Effector memory CD8-positive, alpha-beta T cell (primary cell): Measurements from ENCODE around the gene NAA38.
A peak's percentile ranks its signal among the peaks of the same experiment; 100 is the strongest.
"Not testable (repeated sequence)": the region's sequence is repeated elsewhere in the genome, so short reads cannot be mapped to it uniquely, and the experiment has no call there.

Experiments used
- ATAC-seq: fragments of 150-1000 bp; cut with Tn5 transposase; replicated peaks from 2 replicates; pipeline ENCODE4 v1.10.0; 2021; ENCODE audit warnings: mild to moderate bottlenecking, moderate library complexity
- DNase-seq, 3 experiments: peaks; one replicate each; pipeline ENCODE4 v3.0.0; 2021
- H3K27ac Mint-ChIP-seq, 2 donors: one replicate each; pipeline ENCODE4 v1.8.0; 2022; ENCODE audit warnings: mild to moderate bottlenecking in 2 of 2, mixed read lengths in 2 of 2, moderate library complexity in 2 of 2
- H3K27me3 Mint-ChIP-seq, 2 donors: one replicate each; pipeline ENCODE4 v1.8.0; 2022; ENCODE audit warnings: mixed read lengths in 2 of 2
- H3K36me3 Mint-ChIP-seq: one replicate; pipeline ENCODE4 v1.8.0; 2022; ENCODE audit warnings: mild to moderate bottlenecking, moderate library complexity, mixed read lengths; ENCODE audit not compliant: insufficient read depth
- H3K4me1 Mint-ChIP-seq, 2 donors: one replicate each; pipeline ENCODE4 v1.8.0; 2022; ENCODE audit warnings: low read depth in 2 of 2, mixed read lengths in 2 of 2
- H3K4me3 Mint-ChIP-seq, 2 donors: one replicate each; pipeline ENCODE4 v1.8.0; 2022; ENCODE audit warnings: mild to moderate bottlenecking in 2 of 2, mixed read lengths in 2 of 2, moderate library complexity in 2 of 2
- H3K9me3 Mint-ChIP-seq, 2 donors: one replicate each; pipeline ENCODE4 v1.8.0; 2022; ENCODE audit warnings: mixed read lengths in 2 of 2

Gene NAA38

DNA sequence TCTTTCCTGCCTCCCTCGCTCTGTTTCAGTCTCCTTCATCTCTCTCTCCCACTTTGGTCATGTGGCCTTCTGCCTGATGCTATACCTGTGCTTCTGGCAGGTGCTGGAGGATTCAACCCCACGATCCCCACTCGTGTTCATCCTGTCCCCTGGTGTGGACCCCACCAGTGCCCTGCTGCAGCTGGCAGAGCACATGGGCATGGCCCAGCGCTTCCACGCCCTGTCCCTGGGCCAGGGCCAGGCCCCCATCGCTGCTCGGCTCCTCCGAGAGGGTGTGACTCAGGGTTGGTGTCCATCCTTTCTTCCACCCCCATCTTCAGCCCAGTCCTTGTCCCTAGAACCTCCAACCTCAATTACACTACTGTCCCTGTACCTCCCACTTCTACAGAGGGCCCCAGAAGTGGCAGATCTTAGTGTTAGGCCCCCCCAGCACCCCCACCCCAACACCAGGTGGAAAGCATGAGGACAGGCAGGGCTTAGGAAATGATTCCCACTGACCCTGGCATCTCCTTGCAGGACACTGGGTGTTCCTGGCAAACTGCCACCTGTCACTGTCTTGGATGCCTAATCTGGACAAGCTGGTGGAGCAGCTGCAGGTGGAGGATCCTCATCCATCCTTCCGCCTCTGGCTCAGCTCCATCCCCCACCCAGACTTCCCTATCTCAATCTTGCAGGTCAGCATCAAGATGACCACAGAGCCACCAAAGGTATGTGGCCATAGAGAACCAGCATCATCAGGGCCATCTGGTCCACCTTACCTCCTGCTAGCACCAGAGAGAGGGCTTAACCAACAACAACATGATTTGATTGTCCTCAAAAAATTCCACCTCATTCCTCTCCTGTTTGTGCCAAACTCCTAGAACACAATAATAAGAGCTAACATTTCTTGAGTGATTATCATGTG is 33.1 kb downstream of the NAA38 start:
- H3K36me3 Mint-ChIP-seq = peaks cover 3% of the 10 kb centered on the region
- H3K27me3 Mint-ChIP-seq = peaks cover 16 to 34% of the 10 kb centered on the region in 2 donors
- H3K9me3 Mint-ChIP-seq = no peaks in the 10 kb centered on the region
- no peak for DNase-seq
- no peak overlapping the region for H3K4me3 Mint-ChIP-seq
- no peak overlapping the region for H3K27ac Mint-ChIP-seq
- ATAC-seq = no peak
- no peaks in the 10 kb centered on the region for H3K4me1 Mint-ChIP-seq

DNA sequence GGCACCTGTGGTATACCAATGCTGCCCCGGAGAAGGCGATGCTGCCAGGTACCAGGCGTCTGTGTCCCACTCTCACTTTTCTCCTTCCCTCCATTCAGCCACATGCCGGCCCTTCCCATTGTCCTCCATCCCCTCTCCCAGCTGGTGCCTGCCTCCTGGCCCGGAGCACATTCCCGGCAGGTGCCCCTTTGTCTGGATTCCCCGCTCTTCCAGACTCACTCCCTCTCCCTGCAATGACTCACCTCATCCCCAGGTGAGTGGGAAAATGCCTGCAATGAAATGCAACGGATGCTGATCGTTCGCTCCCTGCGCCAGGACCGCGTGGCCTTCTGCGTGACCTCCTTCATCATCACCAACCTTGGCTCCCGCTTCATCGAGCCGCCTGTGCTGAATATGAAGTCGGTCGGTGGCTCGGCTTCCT is 33.8 kb downstream of the NAA38 start:
- ATAC-seq (no peak), DNase-seq (no peak)
- no peaks in the 10 kb centered on the region for H3K9me3 Mint-ChIP-seq
- peaks cover 13 to 29% of the 10 kb centered on the region in 2 donors for H3K27me3 Mint-ChIP-seq
- H3K27ac Mint-ChIP-seq = no peak overlapping the region
- no peak overlapping the region for H3K4me3 Mint-ChIP-seq
- no peaks in the 10 kb centered on the region for H3K4me1 Mint-ChIP-seq
- peaks cover 3% of the 10 kb centered on the region for H3K36me3 Mint-ChIP-seq

DNA sequence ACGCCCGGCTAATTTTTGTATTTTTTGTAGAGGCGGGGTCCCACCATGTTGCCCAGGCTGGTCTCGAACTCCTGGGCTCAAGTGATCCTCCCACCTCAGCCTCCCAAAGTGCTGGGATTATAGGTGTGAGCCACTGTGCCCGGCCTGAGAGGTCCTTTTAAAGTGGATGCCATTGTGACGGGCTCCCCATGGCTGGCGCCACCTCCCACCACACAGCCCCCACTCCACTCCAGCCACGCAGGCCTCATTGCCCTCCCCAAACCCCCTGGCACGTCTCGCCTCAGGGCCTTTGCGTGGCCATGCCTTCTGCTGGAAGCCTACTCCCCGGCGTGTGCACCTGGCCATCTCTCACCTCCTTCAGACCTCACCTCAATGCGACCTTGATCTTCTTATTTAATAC is 35.2 kb downstream of the NAA38 start:
- DNase-seq = no peak

DNA sequence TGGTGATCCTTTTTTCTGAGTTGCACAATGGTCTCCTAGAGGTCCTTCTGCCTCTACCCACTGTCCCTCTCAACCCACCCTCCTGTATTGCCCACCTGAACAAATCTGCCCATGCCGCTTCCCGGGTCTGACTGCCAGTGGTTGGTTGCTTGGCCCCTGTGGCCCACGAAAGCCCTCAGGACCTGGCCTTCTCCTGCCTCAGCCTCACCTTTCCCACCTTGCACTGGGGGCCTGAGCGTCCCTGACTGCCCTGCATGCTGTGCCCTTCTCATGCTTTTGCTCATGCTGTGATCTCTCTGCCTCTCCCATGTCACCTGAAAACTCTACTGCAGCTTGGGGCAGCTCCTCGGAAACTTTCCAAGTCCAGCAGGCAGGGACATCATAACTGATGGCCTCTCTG is 37.1 kb downstream of the NAA38 start:
- Mint-ChIP-seq H3K27ac (no peak overlapping the region), H3K27me3 (peaks cover 7 to 18% of the 10 kb centered on the region in 2 donors)
- DNase-seq = no peak

More for the DNA sequence above, 35.2 kb downstream of the NAA38 start:
- H3K4me3 Mint-ChIP-seq = no peak overlapping the region
- no peak for ATAC-seq
- no peaks in the 10 kb centered on the region for H3K9me3 Mint-ChIP-seq
- no peak overlapping the region for H3K27ac Mint-ChIP-seq
- H3K4me1 Mint-ChIP-seq = no peaks in the 10 kb centered on the region
- peaks cover 13 to 24% of the 10 kb centered on the region in 2 donors for H3K27me3 Mint-ChIP-seq
- peaks cover 3% of the 10 kb centered on the region for H3K36me3 Mint-ChIP-seq

DNA sequence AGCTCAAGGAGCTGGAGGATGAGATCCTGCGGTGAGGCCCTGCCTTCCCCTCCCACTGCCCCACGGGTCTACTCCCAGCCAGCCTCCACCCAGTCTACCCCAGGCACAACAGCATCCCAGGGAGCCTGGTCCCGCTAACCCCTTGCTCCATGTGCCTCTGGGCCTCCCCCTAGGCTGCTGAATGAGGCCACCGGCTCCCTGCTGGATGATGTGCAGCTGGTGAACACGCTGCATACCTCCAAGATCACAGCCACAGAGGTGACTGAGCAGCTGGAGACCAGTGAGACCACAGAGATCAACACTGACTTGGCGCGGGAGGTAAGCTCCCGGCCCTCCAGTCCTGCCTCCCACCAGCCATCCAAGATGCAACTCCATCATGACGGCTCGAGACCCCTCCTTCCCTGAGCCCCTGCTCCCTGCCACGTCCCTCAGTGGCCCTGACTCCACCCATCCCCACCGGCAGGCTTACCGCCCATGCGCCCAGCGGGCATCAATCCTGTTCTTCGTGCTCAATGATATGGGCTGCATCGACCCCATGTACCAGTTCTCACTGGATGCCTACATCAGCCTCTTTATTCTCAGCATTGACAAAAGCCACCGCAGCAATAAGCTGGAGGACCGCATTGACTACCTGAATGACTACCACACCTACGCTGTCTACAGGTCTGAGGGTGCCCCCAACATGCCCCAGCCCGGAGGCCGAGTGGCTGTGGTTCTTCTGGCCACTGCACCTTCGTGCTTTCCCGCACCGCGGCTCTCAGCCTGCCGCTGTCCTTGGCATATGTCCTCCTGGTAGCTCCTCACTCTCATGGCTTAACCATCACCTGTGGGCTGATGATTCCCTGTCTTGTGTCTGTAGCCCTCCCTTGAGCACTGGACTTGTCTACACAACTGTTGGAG is 38.4 kb downstream of the NAA38 start:
- Mint-ChIP-seq H3K9me3 (no peaks in the 10 kb centered on the region), H3K36me3 (peaks cover 5% of the 10 kb centered on the region), H3K27me3 (peaks cover 5 to 7% of the 10 kb centered on the region in 2 donors), H3K27ac (no peak overlapping the region), H3K4me1 (no peaks in the 10 kb centered on the region), H3K4me3 (no peak overlapping the region)
- DNase-seq = no peak
- ATAC-seq = no peak

More for the DNA sequence above, 37.1 kb downstream of the NAA38 start:
- Mint-ChIP-seq H3K36me3 (peaks cover 6% of the 10 kb centered on the region), H3K9me3 (no peaks in the 10 kb centered on the region), H3K4me3 (no peak overlapping the region), H3K4me1 (no peaks in the 10 kb centered on the region)
- no peak for ATAC-seq

DNA sequence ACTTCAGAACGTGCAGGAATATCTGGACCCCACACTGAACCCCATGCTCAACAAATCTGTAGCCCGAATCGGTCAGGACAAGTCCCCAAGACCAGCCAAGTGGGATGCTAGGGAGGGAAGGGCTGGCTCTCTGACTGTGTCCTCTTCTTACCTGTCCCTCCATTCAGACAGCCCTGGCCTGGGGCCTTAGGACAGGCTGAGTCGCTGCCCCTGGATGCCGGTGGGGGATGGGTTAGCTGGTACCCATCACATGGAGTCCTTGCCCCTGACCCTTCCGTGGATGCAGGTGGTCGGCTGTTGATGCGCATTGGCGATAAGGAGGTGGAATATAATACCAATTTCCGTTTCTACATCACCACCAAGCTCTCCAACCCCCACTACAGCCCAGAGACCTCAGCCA is 39.3 kb downstream of the NAA38 start:
- Mint-ChIP-seq H3K9me3 (no peaks in the 10 kb centered on the region), H3K36me3 (peaks cover 3% of the 10 kb centered on the region), H3K4me3 (no peak overlapping the region), H3K27me3 (no peaks in the 10 kb centered on the region), H3K27ac (no peak overlapping the region), H3K4me1 (no peaks in the 10 kb centered on the region)
- ATAC-seq (no peak), DNase-seq (no peak)

DNA sequence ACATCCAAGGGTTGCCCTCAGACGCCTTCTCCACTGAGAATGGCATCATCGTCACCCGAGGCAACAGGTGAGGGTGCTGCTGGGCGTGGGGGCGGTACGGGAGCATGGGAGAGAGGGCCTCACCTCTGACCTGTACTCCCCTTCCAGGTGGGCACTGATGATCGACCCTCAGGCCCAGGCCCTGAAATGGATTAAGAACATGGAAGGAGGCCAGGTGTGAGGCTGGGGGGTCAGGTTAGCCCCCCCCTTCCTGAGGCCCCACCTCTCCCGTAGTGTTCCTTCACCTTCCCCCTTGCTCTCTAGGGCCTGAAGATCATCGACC is 39.8 kb downstream of the NAA38 start:
- Mint-ChIP-seq H3K27me3 (no peaks in the 10 kb centered on the region), H3K4me3 (no peak overlapping the region), H3K27ac (no peak overlapping the region), H3K36me3 (peaks cover 3% of the 10 kb centered on the region), H3K9me3 (no peaks in the 10 kb centered on the region), H3K4me1 (no peaks in the 10 kb centered on the region)
- DNase-seq (no peak), ATAC-seq (no peak)

DNA sequence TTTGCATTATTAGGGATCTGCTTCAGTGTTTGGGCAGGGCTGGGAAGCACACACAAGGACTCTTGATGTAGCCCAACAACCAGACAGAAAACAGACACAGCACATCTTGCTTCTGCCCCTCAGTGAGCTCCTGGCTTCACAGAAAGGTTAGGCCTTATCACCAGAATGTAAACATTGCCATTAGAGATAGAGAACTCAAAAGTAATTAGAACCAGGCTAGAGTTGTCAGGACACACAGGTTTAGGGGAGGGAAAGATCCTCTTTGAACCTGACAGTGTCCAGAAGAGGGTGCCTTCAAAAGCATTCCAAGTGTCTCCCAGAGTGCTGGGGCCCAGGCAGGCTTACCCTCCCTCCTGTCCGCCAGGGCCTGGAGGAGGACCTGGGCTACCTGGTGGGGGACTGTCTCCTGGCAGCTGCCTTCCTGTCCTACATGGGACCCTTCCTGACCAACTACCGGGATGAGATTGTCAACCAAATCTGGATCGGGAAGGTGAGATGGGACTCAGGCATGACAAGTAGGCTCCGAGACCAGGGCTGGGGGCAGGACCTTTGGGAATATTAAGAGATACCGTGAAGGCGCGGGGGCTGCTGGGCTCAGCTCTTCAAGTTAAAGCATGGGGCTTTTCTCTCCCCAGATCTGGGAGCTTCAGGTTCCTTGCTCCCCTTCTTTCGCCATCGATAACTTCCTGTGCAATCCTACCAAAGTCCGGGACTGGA is 40.3 kb downstream of the NAA38 start:
- Mint-ChIP-seq H3K4me3 (no peak overlapping the region), H3K27me3 (no peaks in the 10 kb centered on the region), H3K36me3 (peaks cover 3% of the 10 kb centered on the region), H3K4me1 (no peaks in the 10 kb centered on the region), H3K9me3 (no peaks in the 10 kb centered on the region), H3K27ac (no peak overlapping the region)
- no peak for DNase-seq
- no peak for ATAC-seq

DNA sequence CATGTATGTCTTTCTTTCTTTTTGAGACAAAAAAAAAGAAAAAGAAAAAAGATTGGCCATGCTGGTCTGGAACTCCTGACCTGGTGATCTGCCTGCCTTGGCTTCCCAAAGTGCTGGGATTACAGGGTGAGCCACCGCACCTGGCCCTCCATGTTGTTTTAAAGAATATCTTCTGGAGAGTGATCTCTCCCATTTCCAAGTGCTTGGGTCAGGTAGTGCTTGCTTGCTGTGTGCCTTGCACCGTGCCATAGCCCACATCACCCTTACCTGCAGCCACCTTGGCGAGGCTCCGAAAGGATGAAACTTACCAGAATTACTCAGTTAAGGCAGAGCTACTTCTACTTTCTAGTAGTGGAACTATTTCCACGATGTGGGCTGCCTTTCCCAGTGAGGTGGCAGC is 42.4 kb downstream of the NAA38 start:
- no peak overlapping the region for H3K4me3 Mint-ChIP-seq
- H3K27ac Mint-ChIP-seq = peak overlapping the region in 1 of 2 donors; percentile 54
- no peak for DNase-seq
- no peaks in the 10 kb centered on the region for H3K9me3 Mint-ChIP-seq
- ATAC-seq = no peak
- peaks cover 3% of the 10 kb centered on the region for H3K36me3 Mint-ChIP-seq
- H3K27me3 Mint-ChIP-seq = peaks cover 0 to 14% of the 10 kb centered on the region in 2 donors
- no peaks in the 10 kb centered on the region for H3K4me1 Mint-ChIP-seq

DNA sequence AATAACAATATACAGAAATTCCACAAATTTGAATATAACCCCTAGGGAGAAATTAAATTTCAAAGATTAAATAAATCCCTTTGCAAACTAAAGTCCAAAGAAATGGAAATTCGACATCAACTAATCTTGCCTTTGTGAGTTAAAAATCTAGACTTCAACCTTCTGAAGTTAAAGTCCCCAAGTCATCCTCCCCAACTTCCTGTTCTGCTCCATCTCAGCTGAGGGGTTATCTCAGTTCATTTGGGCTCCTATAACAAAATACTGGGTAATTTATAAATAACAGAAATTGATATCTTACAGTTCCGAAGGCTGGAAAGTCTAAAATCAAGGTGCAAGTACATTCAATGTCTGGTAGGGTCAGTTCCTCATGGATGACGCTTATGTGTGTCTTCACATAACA is 46.1 kb downstream of the NAA38 start:
- no peaks in the 10 kb centered on the region for H3K36me3 Mint-ChIP-seq
- H3K4me3 Mint-ChIP-seq = no peak overlapping the region
- no peaks in the 10 kb centered on the region for H3K4me1 Mint-ChIP-seq
- no peaks in the 10 kb centered on the region for H3K9me3 Mint-ChIP-seq
- ATAC-seq = no peak
- peaks cover 17 to 52% of the 10 kb centered on the region in 2 donors for H3K27me3 Mint-ChIP-seq
- DNase-seq = no peak
- no peak overlapping the region for H3K27ac Mint-ChIP-seq

DNA sequence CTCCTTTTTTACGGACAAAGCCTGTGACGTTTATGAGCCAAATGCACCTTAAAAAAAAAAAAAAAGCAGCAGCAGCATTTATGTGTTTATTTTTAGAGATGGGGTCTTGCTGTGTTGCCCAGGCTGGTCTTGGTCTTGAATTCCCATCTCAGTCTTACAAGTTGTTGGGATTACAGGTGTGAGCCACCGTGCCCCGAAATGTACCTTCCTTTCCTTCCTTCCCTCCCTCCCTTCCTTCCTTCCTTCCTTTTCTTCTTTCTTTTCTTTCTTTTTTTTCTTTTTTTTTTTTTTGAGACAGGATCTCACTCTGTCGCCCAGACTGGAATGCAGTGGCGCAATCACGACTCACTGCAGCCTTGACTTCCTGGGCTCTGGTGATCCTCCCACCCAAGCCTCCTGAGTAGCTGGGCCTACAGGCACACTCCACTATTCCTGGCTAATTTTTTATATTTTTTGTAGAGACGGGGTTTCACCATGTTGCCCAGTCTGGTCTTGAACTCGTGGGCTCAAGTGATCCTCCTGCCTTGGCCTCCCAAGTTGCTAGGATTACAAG is 47.5 kb downstream of the NAA38 start:
- ATAC-seq = not testable (repeated sequence)

DNA sequence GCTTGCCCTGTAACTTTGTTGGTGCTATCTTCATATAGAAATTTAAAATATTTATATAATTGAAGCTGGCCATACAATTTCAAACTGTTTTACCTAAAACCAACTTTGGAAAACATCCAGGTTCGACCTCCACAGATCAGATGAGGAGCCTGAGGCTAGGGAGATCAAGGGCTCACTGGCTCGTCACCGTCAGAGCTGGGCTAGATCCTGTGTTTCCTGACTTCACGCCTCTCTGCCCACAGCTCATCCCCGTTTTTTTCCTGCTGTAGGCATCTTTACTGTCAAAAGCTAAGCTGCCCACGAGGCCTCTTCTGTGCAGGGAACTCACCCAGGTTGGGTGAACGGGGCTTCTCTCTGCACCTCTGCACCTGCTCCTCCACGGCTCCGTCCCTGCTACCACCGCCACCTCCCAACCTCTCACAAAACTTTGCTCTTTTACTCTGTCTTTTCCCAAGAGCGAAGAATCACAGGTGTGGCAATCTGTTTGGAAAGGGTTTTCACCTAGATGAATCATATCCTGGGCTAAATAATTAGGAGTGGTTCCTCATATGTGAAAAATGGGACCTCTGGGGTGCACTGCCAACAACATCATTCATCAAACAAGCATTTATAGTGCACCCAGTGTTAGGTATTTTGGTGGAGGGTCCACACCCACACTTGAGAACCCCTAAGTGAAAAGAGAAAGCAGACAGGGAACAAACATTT is 48.1 kb downstream of the NAA38 start:
- Mint-ChIP-seq H3K27me3 (peaks cover 26 to 72% of the 10 kb centered on the region in 2 donors), H3K4me1 (no peaks in the 10 kb centered on the region), H3K36me3 (no peaks in the 10 kb centered on the region), H3K27ac (no peak overlapping the region), H3K4me3 (no peak overlapping the region), H3K9me3 (no peaks in the 10 kb centered on the region)
- DNase-seq (no peak), ATAC-seq (no peak)

More for the DNA sequence above, 47.5 kb downstream of the NAA38 start:
- H3K9me3 Mint-ChIP-seq, H3K4me1 Mint-ChIP-seq, H3K36me3 Mint-ChIP-seq, H3K27ac Mint-ChIP-seq, H3K4me3 Mint-ChIP-seq, DNase-seq: not testable (repeated sequence)
- H3K27me3 Mint-ChIP-seq = peaks cover 24 to 65% of the 10 kb centered on the region in 2 donors
